Lung (tissue), 12 donors: ENCODE results near the gene TEX261. TPM values are rescaled to one million over a fixed set of nuclear protein-coding genes. Genes with fewer than 3 reads are reported as not detected.

Source experiments
- ATAC-seq: fragments of 200-7000 bp; cut with Tn5 transposase; one replicate; pipeline ENCODE4 v1.9.1; 2020; ENCODE audit warnings: moderate number of reproducible peaks; ENCODE audit not compliant: insufficient read depth, low FRiP score
- DNase-seq, 3 donors: peaks; one replicate each; pipeline ENCODE4 v3.0.0-alpha.2; 2013 to 2017
- H3K27ac ChIP-seq, 2 donors: one replicate each; pipeline ENCODE4 v1.5.1; 2013; ENCODE audit warnings: mild to moderate bottlenecking in 2 of 2, moderate library complexity in 2 of 2, control low read depth in 1 of 2, inconsistent platforms in 1 of 2, low read depth in 1 of 2, low read length in 1 of 2
- H3K27me3 ChIP-seq, 3 donors: one replicate each; pipeline ENCODE4 v1.5.1; 2013; ENCODE audit warnings: low read length in 2 of 3; ENCODE audit not compliant: control insufficient read depth in 3 of 3, insufficient read depth in 3 of 3
- H3K36me3 ChIP-seq, 4 donors: one replicate each; pipeline ENCODE4 v1.5.1; 2013; ENCODE audit warnings: low read length in 4 of 4, mild to moderate bottlenecking in 1 of 4, moderate library complexity in 1 of 4; ENCODE audit not compliant: control insufficient read depth in 4 of 4, insufficient read depth in 4 of 4
- H3K4me1 ChIP-seq, 5 donors: one replicate each; pipeline ENCODE4 v1.5.1; 2013; ENCODE audit warnings: low read length in 5 of 5, mild to moderate bottlenecking in 2 of 5, moderate library complexity in 1 of 5; ENCODE audit not compliant: control insufficient read depth in 5 of 5, insufficient read depth in 5 of 5
- H3K4me3 ChIP-seq: one replicate; pipeline ENCODE4 v1.5.1; 2013; ENCODE audit warnings: mild to moderate bottlenecking, control low read depth, moderate library complexity
- H3K9ac ChIP-seq, 2 donors: one replicate each; pipeline ENCODE4 v1.5.1; 2013; ENCODE audit warnings: low read length in 2 of 2, control low read depth in 1 of 2; ENCODE audit not compliant: insufficient read depth in 1 of 2
- H3K9me3 ChIP-seq, 4 donors: one replicate each; pipeline ENCODE4 v1.5.1; 2013; ENCODE audit warnings: low read length in 3 of 4, mild to moderate bottlenecking in 1 of 4, moderate library complexity in 1 of 4; ENCODE audit not compliant: control insufficient read depth in 4 of 4, insufficient read depth in 3 of 4
- WGBS, 2 donors: extraction: QIAGEN DNeasy Blood & Tissue Kit; methylation state at CpG; one replicate each; pipeline ENCODE4 v1.1.7; 2013; 5-methylcytosine and 5-hydroxymethylcytosine counted together
- polyA plus RNA-seq, 2 donors: library from polyadenylated mRNA; stranded (reverse); fragments of 200-250 nt; gene quantifications; one replicate each; pipeline ENCODE4 v1.2.1, GENCODE V29; 2013
- total RNA-seq, 2 donors: library from RNA; depleted of rRNA in 1 of 2; stranded (reverse); fragments of >200 nt in 1 of 2; gene quantifications; one replicate each; pipeline ENCODE4 v1.2.1, GENCODE V29; 2014 to 2021
- TF ChIP-seq, protein P1 (sequence below): IDR thresholded peaks from 2 replicates; pipeline ENCODE4 v1.5.1; 2012; ENCODE audit warnings: mild to moderate bottlenecking; ENCODE audit errors: control extremely low read depth, extremely low read depth
- donor health status: control.
- donor health status: control.
- donor health status: Bipolar disorder and iron deficiency.
- donor health status: healthy.
- donor health status: DM: yes; HTN: yes; CAD: no.

The TEX261 gene
- total and polyA plus RNA-seq, 4 donors: 23.0 to 55.8 (median 34.4) TPM

DNA sequence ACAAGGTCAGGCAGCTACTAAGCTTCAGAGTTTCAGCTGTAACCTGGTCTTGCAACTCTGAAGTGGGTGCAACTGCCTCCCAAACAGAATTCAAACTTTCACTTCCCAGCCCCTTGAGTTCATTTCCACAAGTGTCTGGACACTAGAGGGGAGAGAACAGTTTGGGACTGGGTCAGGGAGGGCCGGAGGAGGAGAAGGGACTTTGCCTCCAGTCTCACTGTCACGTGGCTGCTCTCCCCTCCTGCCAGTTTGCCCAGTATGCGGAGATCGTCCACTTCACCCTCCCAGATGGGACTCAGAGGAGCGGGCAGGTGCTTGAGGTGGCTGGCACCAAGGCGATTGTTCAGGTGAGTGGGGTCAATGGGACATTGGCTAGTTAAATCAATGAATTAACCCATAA lies 36.9 kb downstream of the TEX261 start:
- 63 to 70% methylated on average over 6 of the region's 6 CpGs for WGBS, 2 donors
- Histone ChIP-seq H3K9ac (no peak overlapping the region), H3K4me1 (peaks cover 0 to 3% (median 0%) of the 10 kb centered on the region in 5 donors), H3K36me3 (no peaks in the 10 kb centered on the region), H3K27me3 (peaks cover 0 to 28% (median 9%) of the 10 kb centered on the region in 3 donors), H3K4me3 (no peak overlapping the region), H3K27ac (no peak overlapping the region), H3K9me3 (no peaks in the 10 kb centered on the region)
- TF ChIP-seq, protein P1, sequence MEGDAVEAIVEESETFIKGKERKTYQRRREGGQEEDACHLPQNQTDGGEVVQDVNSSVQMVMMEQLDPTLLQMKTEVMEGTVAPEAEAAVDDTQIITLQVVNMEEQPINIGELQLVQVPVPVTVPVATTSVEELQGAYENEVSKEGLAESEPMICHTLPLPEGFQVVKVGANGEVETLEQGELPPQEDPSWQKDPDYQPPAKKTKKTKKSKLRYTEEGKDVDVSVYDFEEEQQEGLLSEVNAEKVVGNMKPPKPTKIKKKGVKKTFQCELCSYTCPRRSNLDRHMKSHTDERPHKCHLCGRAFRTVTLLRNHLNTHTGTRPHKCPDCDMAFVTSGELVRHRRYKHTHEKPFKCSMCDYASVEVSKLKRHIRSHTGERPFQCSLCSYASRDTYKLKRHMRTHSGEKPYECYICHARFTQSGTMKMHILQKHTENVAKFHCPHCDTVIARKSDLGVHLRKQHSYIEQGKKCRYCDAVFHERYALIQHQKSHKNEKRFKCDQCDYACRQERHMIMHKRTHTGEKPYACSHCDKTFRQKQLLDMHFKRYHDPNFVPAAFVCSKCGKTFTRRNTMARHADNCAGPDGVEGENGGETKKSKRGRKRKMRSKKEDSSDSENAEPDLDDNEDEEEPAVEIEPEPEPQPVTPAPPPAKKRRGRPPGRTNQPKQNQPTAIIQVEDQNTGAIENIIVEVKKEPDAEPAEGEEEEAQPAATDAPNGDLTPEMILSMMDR: no peak
- DNase-seq (no peak), ATAC-seq (no peak)

DNA sequence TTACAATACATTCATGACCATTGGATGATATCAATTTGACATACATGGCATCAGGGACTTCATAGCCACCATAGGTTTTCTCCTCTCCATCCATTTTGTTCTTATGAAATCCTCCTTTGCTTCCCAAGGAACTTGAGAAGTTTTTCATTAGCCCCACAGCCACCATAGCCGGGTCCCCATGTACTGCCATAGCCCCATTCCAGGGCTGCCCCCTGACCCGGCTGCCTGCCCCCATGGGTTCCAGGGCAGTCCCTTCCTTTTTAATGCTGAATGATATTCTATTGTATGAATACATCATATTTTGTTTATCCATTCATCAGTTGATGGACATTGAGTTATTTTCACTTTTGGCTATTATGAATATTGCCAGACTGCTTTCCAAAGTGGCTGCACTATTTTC lies 38.5 kb downstream of the TEX261 start:
- Histone ChIP-seq H3K9ac (no peak overlapping the region), H3K4me1 (peaks cover 0 to 3% (median 0%) of the 10 kb centered on the region in 5 donors), H3K27me3 (peaks cover 0 to 30% (median 10%) of the 10 kb centered on the region in 3 donors), H3K27ac (no peak overlapping the region), H3K36me3 (no peaks in the 10 kb centered on the region), H3K9me3 (no peaks in the 10 kb centered on the region), H3K4me3 (no peak overlapping the region)
- WGBS, 2 donors: 87 to 94% methylated on average over 2 of the region's 2 CpGs
- no peak for DNase-seq
- no peak for ATAC-seq
- TF ChIP-seq, protein P1: no peak

GRCh38 chr2:70954886-70955285 lies 39.8 kb downstream of the TEX261 start:
- Histone ChIP-seq H3K9me3 (no peaks in the 10 kb centered on the region), H3K27ac (no peak overlapping the region), H3K4me1 (peaks cover 0 to 3% (median 0%) of the 10 kb centered on the region in 5 donors), H3K36me3 (no peaks in the 10 kb centered on the region), H3K27me3 (peaks cover 0 to 32% (median 10%) of the 10 kb centered on the region in 3 donors), H3K4me3 (no peak overlapping the region), H3K9ac (no peak overlapping the region)
- ATAC-seq (no peak), DNase-seq (no peak)
- TF ChIP-seq, protein P1: no peak
- WGBS, 2 donors: 85 to 87% methylated on average over 7 of the region's 7 CpGs

GRCh38 chr2:70949086-70949485 lies 45.6 kb downstream of the TEX261 start:
- Histone ChIP-seq H3K27me3 (peaks cover 0 to 54% (median 19%) of the 10 kb centered on the region in 3 donors), H3K9me3 (no peaks in the 10 kb centered on the region), H3K27ac (no peak overlapping the region), H3K4me1 (peaks cover 0 to 6% (median 0%) of the 10 kb centered on the region in 5 donors), H3K4me3 (no peak overlapping the region), H3K36me3 (no peaks in the 10 kb centered on the region), H3K9ac (no peak overlapping the region)
- TF ChIP-seq, protein P1: no peak
- no peak for ATAC-seq
- 78 to 80% methylated on average over 11 of the region's 11 CpGs for WGBS, 2 donors
- DNase-seq: no peak
